K562 (cell line): ENCODE measurements around the gene ITPKB. TPM values are rescaled to one million over a fixed set of nuclear protein-coding genes. Genes with fewer than 3 reads are reported as not detected.

ENCODE experiments used
- ATAC-seq: fragments of 200-7000 bp; cut with Tn5 transposase; 3 replicates; pipeline ENCODE4 v1.9.1; 2020; ENCODE audit warnings: moderate library complexity
- BruUV-seq: library from RNA; stranded (reverse); fragments of 400-500 nt; replicated peaks from 2 replicates; lab custom pipeline; 2021; lab: Mats Ljungman, UMichigan
- CTCF ChIA-PET: fragments of 300-600 bp; formaldehyde crosslinking; extraction: SDS; loops from one replicate; lab custom pipeline; 2021; ENCODE audit warnings: low intra/inter-chr PET ratio; lab: Yijun Ruan, JAX
- POLR2A ChIA-PET: fragments of 300-600, 350-650 bp; sonication (Branson Sonifier 250); formaldehyde crosslinking; extraction: SDS; loops from one replicate; lab custom pipeline; 2021; ENCODE audit warnings: antibody characterized with exemption, inconsistent platforms; lab: Yijun Ruan, JAX
- DNase-seq, 4 experiments: peaks; one replicate each; pipeline versions ENCODE4 v3.0.0 to v3.0.0-alpha.2; 2011 to 2018; ENCODE audit warnings: low spot score in 3 of 4, mixed read lengths in 3 of 4; ENCODE audit errors: extremely low read depth in 1 of 4
- FAIRE-seq: peaks from 2 replicates; lab custom pipeline; 2011; peaks lifted over from hg19 to GRCh38; lab: Jason Lieb, UNC
- H2AFZ ChIP-seq: 2 replicates; pipeline ENCODE4 v1.6.0; 2011; ENCODE audit warnings: low read depth, low read length, control low read depth, inconsistent platforms
- H3K27ac ChIP-seq: fragments of 200-600 bp; 3 replicates; pipeline ENCODE4 v1.8.0; 2011; ENCODE audit warnings: low read depth, mild to moderate bottlenecking, control low read depth, inconsistent platforms, low read length, moderate library complexity, mixed read lengths; ENCODE audit errors: extremely low read depth
- H3K27me3 ChIP-seq, 2 experiments: fragments of 300-600 bp in 1 of 2; 2 replicates in 1 of 2; 3 replicates in 1 of 2; pipeline versions ENCODE4 v1.6.0 to v1.8.0; 2011; ENCODE audit warnings: inconsistent platforms in 2 of 2, low read length in 2 of 2, mild to moderate bottlenecking in 1 of 2, mixed read lengths in 1 of 2, moderate library complexity in 1 of 2; ENCODE audit not compliant: control insufficient read depth in 2 of 2, insufficient read depth in 2 of 2
- H3K36me3 ChIP-seq: fragments of 300-600 bp; 3 replicates; pipeline ENCODE4 v1.8.0; 2011; ENCODE audit warnings: mild to moderate bottlenecking, low read length, inconsistent platforms; ENCODE audit not compliant: control insufficient read depth, insufficient read depth
- H3K4me1 ChIP-seq, 2 experiments: fragments of 200-600 bp in 1 of 2; replicated peaks in 1 of 2; 2 replicates in 1 of 2; 3 replicates in 1 of 2; pipeline versions ENCODE4 v1.5.1 to v1.8.0; 2011; ENCODE audit warnings: inconsistent platforms in 2 of 2, low read length in 2 of 2, mild to moderate bottlenecking in 1 of 2, mixed read lengths in 1 of 2, moderate library complexity in 1 of 2; ENCODE audit not compliant: control insufficient read depth in 2 of 2, insufficient read depth in 2 of 2
- H3K4me2 ChIP-seq: 2 replicates; pipeline ENCODE4 v1.6.1; 2011; ENCODE audit warnings: low read length, control low read depth, inconsistent platforms, mixed read lengths; ENCODE audit not compliant: insufficient read depth
- H3K4me3 ChIP-seq: fragments of 200-600 bp; sonication (generic), shearing (Covaris generic); 2 replicates; pipeline ENCODE4 v1.5.1; 2016; ENCODE audit warnings: control low read depth, inconsistent platforms
- H3K79me2 ChIP-seq: fragments of 200-600 bp; 3 replicates; pipeline ENCODE4 v1.8.0; 2011; ENCODE audit warnings: low read length, inconsistent platforms; ENCODE audit not compliant: control insufficient read depth, insufficient read depth
- H3K9ac ChIP-seq, 2 experiments: 2 replicates each; pipeline versions ENCODE4 v1.6.0 to v1.6.1; 2011; ENCODE audit warnings: low read depth in 2 of 2, low read length in 2 of 2, control low read depth in 1 of 2, inconsistent platforms in 1 of 2, mild to moderate bottlenecking in 1 of 2, mixed read lengths in 1 of 2; ENCODE audit not compliant: insufficient read depth in 1 of 2
- H3K9me1 ChIP-seq: one replicate; pipeline ENCODE4 v1.6.0; 2011; ENCODE audit warnings: inconsistent platforms, mild to moderate bottlenecking, low read length, moderate library complexity; ENCODE audit not compliant: control insufficient read depth, insufficient read depth
- H3K9me3 ChIP-seq: replicated peaks from 2 replicates; pipeline ENCODE4 v1.5.1; 2011; ENCODE audit warnings: low read depth, low read length, inconsistent platforms; ENCODE audit not compliant: control insufficient read depth, insufficient read depth
- H4K20me1 ChIP-seq: replicated peaks from 2 replicates; pipeline ENCODE4 v1.6.1; 2011; ENCODE audit warnings: low read length, inconsistent platforms, mixed read lengths; ENCODE audit not compliant: control insufficient read depth, insufficient read depth
- ATF3 ChIP-seq, 2 experiments: fragments of 450-650 bp in 1 of 2; sonication (generic) in 1 of 2; formaldehyde crosslinking in 1 of 2; IDR thresholded peaks in 1 of 2; conservative IDR thresholded peaks in 1 of 2; 2 replicates each; pipeline versions ENCODE4 v1.6.1 to v1.8.1; 2016 to 2023; ENCODE audit warnings: mild to moderate bottlenecking in 2 of 2, moderate library complexity in 2 of 2, inconsistent platforms in 1 of 2, missing genetic modification reagents in 1 of 2
- CLOCK ChIP-seq: fragments of 250-450 bp; sonication (Bioruptor Pico); IDR thresholded peaks from 2 replicates; pipeline ENCODE4 v1.4.0; 2020; ENCODE audit warnings: mild to moderate bottlenecking, moderate library complexity, borderline replicate concordance
- CREB3 ChIP-seq: fragments of 450-650 bp; conservative IDR thresholded peaks from 2 replicates; pipeline ENCODE4 v1.6.1; 2016; ENCODE audit warnings: missing genetic modification characterization, low read depth, mild to moderate bottlenecking, missing compliant biosample characterization, moderate library complexity
- GATAD2B ChIP-seq: fragments of 450-650 bp; IDR thresholded peaks from 2 replicates; pipeline ENCODE4 v1.6.1; 2017; ENCODE audit warnings: mild to moderate bottlenecking, borderline replicate concordance
- KLF16 ChIP-seq: IDR thresholded peaks from 2 replicates; pipeline ENCODE4 v1.6.1; 2016; ENCODE audit warnings: antibody characterized with exemption
- NR2F6 ChIP-seq: fragments of 450-650 bp; formaldehyde crosslinking; IDR thresholded peaks from 2 replicates; pipeline ENCODE4 v1.4.0; 2020; ENCODE audit warnings: mild to moderate bottlenecking
- SFPQ ChIP-seq: fragments of 200-400 bp; formaldehyde crosslinking; IDR thresholded peaks from 2 replicates; pipeline ENCODE4 v1.6.1; 2017; ENCODE audit warnings: mild to moderate bottlenecking, low read depth, low read length, moderate library complexity
- SMAD2 ChIP-seq: fragments of 150-350 bp; IDR thresholded peaks from 2 replicates; pipeline ENCODE4 v1.6.1; 2014; ENCODE audit warnings: low read depth, mild to moderate bottlenecking, low read length
- ZC3H4 ChIP-seq: sonication (generic); formaldehyde crosslinking; IDR thresholded peaks from 2 replicates; pipeline ENCODE4 v1.9.0; 2021; ENCODE audit warnings: missing genetic modification reagents, borderline replicate concordance
- ZNF766 ChIP-seq: fragments of 200-800 bp; sonication (Bioruptor generic); conservative IDR thresholded peaks from 2 replicates; pipeline ENCODE4 v1.6.1; 2016; ENCODE audit warnings: missing genetic modification characterization, missing compliant biosample characterization
- WGBS: fragments of 100-300 bp; shearing (Covaris generic); methylation state at CpG from one replicate; pipeline ENCODE4 v1.1.6; 2016; ENCODE audit warnings: low coverage, mixed read lengths; ENCODE audit not compliant: insufficient coverage; ENCODE audit errors: missing lambda C conversion rate; 5-methylcytosine and 5-hydroxymethylcytosine counted together
- in situ Hi-C: fragments of 300-500 bp; cut with MboI; formaldehyde crosslinking; loops from 4 replicates; pipeline ENCODE4 v1.15.0; 2018; ENCODE audit warnings: inconsistent platforms, mixed read lengths
- intact Hi-C: fragments of 100-400 bp; cut with micrococcal nuclease; formaldehyde crosslinking; loops from 2 replicates; pipeline ENCODE4 v1.14.2; 2022
- polyA plus RNA-seq, 8 experiments: library from polyadenylated mRNA; depleted of rRNA in 4 of 8; stranded (reverse) in 5 of 8; unstranded in 3 of 8; fragments of >200 nt; fragmentation: Nextera tagmentation in 2 of 8; fragmentation: Illumina TruSeq in 1 of 8; extraction: Ambion mirVana in 2 of 8; extraction: Trizol in 1 of 8; gene quantifications; 2 replicates each; pipeline versions ENCODE4 v1.2.1 to v1.2.3, GENCODE V29; 2011 to 2014; ENCODE audit warnings: inconsistent platforms in 1 of 8, missing spikeins in 1 of 8
- total RNA-seq, 7 experiments: library from RNA; depleted of rRNA in 6 of 7; stranded (reverse); fragments of >200 nt in 6 of 7; fragmentation: Illumina TruSeq in 2 of 7; extraction: Trizol in 2 of 7; gene quantifications; 2 replicates each; pipeline versions ENCODE4 v1.2.1 to v1.2.3, GENCODE V29; 2011 to 2021; ENCODE audit warnings: low replicate concordance in 1 of 7

The ITPKB gene
- total and polyA plus RNA-seq, 9 of the 15 experiments (the other 6 are each of a cell fraction or from before 2014, with no cell fraction given): 0.01 to 0.22 TPM; not detected in 7

GRCh38 chr1:226702318-226702956 is 36.6 kb downstream of the ITPKB start (continued):
- TF ChIP-seq ATF3 (IDR thresholded peaks at IDR 0.05): peak; percentile 42
- no peak for TF ChIP-seq ATF3 (CRISPR knock-in tag; conservative IDR thresholded peaks at IDR 0.05)
- no peak for TF ChIP-seq KLF16

GRCh38 chr1:226700861-226701260 is 38.2 kb downstream of the ITPKB start:
- Histone ChIP-seq H3K9me1 (no peaks in the 10 kb centered on the region), H2AFZ (no peak overlapping the region), H3K36me3 (no peaks in the 10 kb centered on the region), H3K4me2 (no peak overlapping the region), H3K27ac (no peak overlapping the region), H3K27me3 (peaks cover 26 to 55% of the 10 kb centered on the region in 2 experiments; a peak in 4 of 5 replicates), H3K4me1 (peaks cover 8 to 9% of the 10 kb centered on the region in 2 experiments; a peak in 2 of 5 replicates), H3K4me3 (no peak overlapping the region), H3K9me3 (no peaks in the 10 kb centered on the region), H4K20me1 (no peaks in the 10 kb centered on the region), H3K9ac (no peak overlapping the region), H3K79me2 (no peaks in the 10 kb centered on the region)
- 5% methylated on average over 5 of the region's 5 CpGs for WGBS
- intact Hi-C loops: no loop called here
- no peak for FAIRE-seq
- ChIA-PET CTCF (no interaction called here), POLR2A (no interaction called here)
- no peak for DNase-seq
- in situ Hi-C loops: no loop called here
- no TSS peak for BruUV-seq
- ATAC-seq: no peak
- TF ChIP-seq CREB3 (no peak), NR2F6 (no peak), SFPQ (no peak), GATAD2B (no peak), CLOCK (CRISPR knock-in tag) (no peak), ZC3H4 (no peak), ZNF766 (no peak), SMAD2 (no peak)
